GM23338 (cell line): Measurements from ENCODE around the gene PLD5. TPM values are rescaled to one million over a fixed set of nuclear protein-coding genes. Genes with fewer than 3 reads are reported as not detected.
A peak's percentile ranks its signal among the peaks of the same experiment; 100 is the strongest.

ENCODE experiments used
- ATAC-seq: fragments of 200-7000 bp; cut with Tn5 transposase; 3 replicates; pipeline ENCODE4 v1.9.1; 2020
- DNase-seq: peaks from one replicate; pipeline ENCODE4 v3.0.0-alpha.2; 2015; ENCODE audit warnings: low spot score
- H2AFZ ChIP-seq: fragments of 200-600 bp; sonication (generic); 2 replicates; pipeline ENCODE4 v1.8.0; 2016; ENCODE audit warnings: antibody characterized with exemption, mild to moderate bottlenecking, moderate library complexity
- H3F3A ChIP-seq: fragments of 200-600 bp; sonication (generic); replicated peaks from 2 replicates; pipeline ENCODE4 v1.8.0; 2017; ENCODE audit warnings: antibody characterized with exemption, mixed run types, low read depth
- H3K27ac ChIP-seq: fragments of 200-600 bp; sonication (generic); 2 replicates; pipeline ENCODE4 v1.6.1; 2016; ENCODE audit warnings: low read depth
- H3K27me3 ChIP-seq: fragments of 200-600 bp; sonication (generic); 2 replicates; pipeline ENCODE4 v1.8.0; 2016; ENCODE audit warnings: mild to moderate bottlenecking, mixed run types, moderate library complexity; ENCODE audit not compliant: insufficient read depth
- H3K36me3 ChIP-seq: fragments of 200-600 bp; sonication (generic); 2 replicates; pipeline ENCODE4 v1.8.0; 2016; ENCODE audit warnings: mild to moderate bottlenecking; ENCODE audit not compliant: insufficient read depth
- H3K4me1 ChIP-seq: fragments of 200-600 bp; sonication (generic); 2 replicates; pipeline ENCODE4 v1.8.0; 2016; ENCODE audit warnings: mild to moderate bottlenecking, moderate library complexity; ENCODE audit not compliant: insufficient read depth
- H3K4me2 ChIP-seq: fragments of 200-600 bp; sonication (generic); 2 replicates; pipeline ENCODE4 v1.7.1; 2017; ENCODE audit warnings: mixed run types
- H3K4me3 ChIP-seq: fragments of 200-600 bp; sonication (generic); 2 replicates; pipeline ENCODE4 v1.6.1; 2016; ENCODE audit warnings: mixed run types
- H3K79me2 ChIP-seq: fragments of 200-600 bp; sonication (generic); replicated peaks from 2 replicates; pipeline ENCODE4 v1.8.0; 2017; ENCODE audit warnings: mild to moderate bottlenecking; ENCODE audit not compliant: insufficient read depth
- H3K9me2 ChIP-seq: fragments of 200-600 bp; sonication (generic); 2 replicates; pipeline ENCODE4 v1.8.0; 2017; ENCODE audit not compliant: insufficient read depth
- H4K20me1 ChIP-seq: fragments of 200-600 bp; sonication (generic); replicated peaks from 2 replicates; pipeline ENCODE4 v1.8.0; 2017; ENCODE audit warnings: mild to moderate bottlenecking; ENCODE audit not compliant: insufficient read depth
- H3K27ac Mint-ChIP-seq: 2 replicates; pipeline ENCODE4 v1.8.0; 2020; ENCODE audit warnings: inconsistent platforms, mild to moderate bottlenecking, moderate library complexity, mixed read lengths
- H3K27me3 Mint-ChIP-seq: 3 replicates; pipeline ENCODE4 v1.8.0; 2022; ENCODE audit warnings: low read depth, mild to moderate bottlenecking, moderate library complexity, mixed read lengths, inconsistent platforms; ENCODE audit not compliant: insufficient read depth, poor library complexity
- H3K36me3 Mint-ChIP-seq: 3 replicates; pipeline ENCODE4 v1.8.0; 2021; ENCODE audit warnings: low read depth, mild to moderate bottlenecking, inconsistent platforms, moderate library complexity, mixed read lengths
- H3K4me1 Mint-ChIP-seq: 3 replicates; pipeline ENCODE4 v1.8.0; 2020; ENCODE audit warnings: mild to moderate bottlenecking, inconsistent platforms, mixed read lengths
- H3K4me3 Mint-ChIP-seq: 3 replicates; pipeline ENCODE4 v1.8.0; 2021; ENCODE audit warnings: moderate library complexity, mild to moderate bottlenecking, inconsistent platforms, mixed read lengths
- H3K9me3 Mint-ChIP-seq: 3 replicates; pipeline ENCODE4 v1.8.0; 2020; ENCODE audit warnings: moderate library complexity, mild to moderate bottlenecking, inconsistent platforms, mixed read lengths
- CREB1 ChIP-seq: fragments of 250-450 bp; sonication (Bioruptor Pico); IDR thresholded peaks from 2 replicates; pipeline ENCODE4 v1.5.0; 2020; ENCODE audit warnings: low read depth, mild to moderate bottlenecking, moderate library complexity
- EZH2phosphoT487 ChIP-seq: fragments of 200-600 bp; sonication (generic); IDR thresholded peaks from one replicate; pipeline ENCODE4 v1.8.1; 2018; ENCODE audit warnings: antibody characterized with exemption; ENCODE audit not compliant: unreplicated experiment
- NANOG ChIP-seq: IDR thresholded peaks from 2 replicates; pipeline ENCODE4 v1.6.1; 2016; ENCODE audit warnings: antibody characterized with exemption, borderline replicate concordance
- POLR2AphosphoS5 ChIP-seq: IDR thresholded peaks from 2 replicates; pipeline ENCODE4 v1.6.1; 2016; ENCODE audit warnings: antibody characterized with exemption, low read depth
- STAT1 ChIP-seq: IDR thresholded peaks from one replicate; pipeline ENCODE4 v1.6.1; 2016; ENCODE audit warnings: antibody characterized with exemption; ENCODE audit not compliant: unreplicated experiment
- ZNF114 ChIP-seq: fragments of 250-450 bp; sonication (Bioruptor Pico); IDR thresholded peaks from 2 replicates; pipeline ENCODE4 v1.5.0; 2020; ENCODE audit warnings: mild to moderate bottlenecking, moderate library complexity
- polyA plus RNA-seq: library from polyadenylated mRNA; unstranded; fragments of >200 nt; fragmentation: Nextera tagmentation; extraction: Ambion mirVana; gene quantifications from 2 replicates; pipeline ENCODE4 v1.2.1, GENCODE V29; 2016
- total RNA-seq: library from RNA; depleted of rRNA; stranded (reverse); fragments of >200 nt; shearing (Covaris generic); gene quantifications from 2 replicates; pipeline ENCODE4 v1.2.3, GENCODE V29; 2014
- TF ChIP-seq, protein P1 (sequence below): IDR thresholded peaks from 2 replicates; pipeline ENCODE4 v1.6.1; 2016; ENCODE audit warnings: antibody characterized with exemption
- TF ChIP-seq, protein P2 (sequence below), 2 experiments: fragments of 200-600 bp in 1 of 2; sonication (generic) in 1 of 2; conservative IDR thresholded peaks; 2 replicates each; pipeline versions ENCODE4 v1.5.1 to v1.6.1; 2016 to 2017; ENCODE audit warnings: antibody characterized with exemption in 2 of 2, low read depth in 2 of 2, mild to moderate bottlenecking in 2 of 2, moderate library complexity in 1 of 2
- TF ChIP-seq, protein P3 (sequence below): fragments of 250-450 bp; sonication (Bioruptor Pico); IDR thresholded peaks from 2 replicates; pipeline ENCODE4 v1.5.0; 2020; ENCODE audit warnings: mild to moderate bottlenecking, moderate library complexity

PLD5 gene
- total and polyA plus RNA-seq, 2 experiments from 2014 or later, result 5.5 to 5.8 TPM

DNA sequence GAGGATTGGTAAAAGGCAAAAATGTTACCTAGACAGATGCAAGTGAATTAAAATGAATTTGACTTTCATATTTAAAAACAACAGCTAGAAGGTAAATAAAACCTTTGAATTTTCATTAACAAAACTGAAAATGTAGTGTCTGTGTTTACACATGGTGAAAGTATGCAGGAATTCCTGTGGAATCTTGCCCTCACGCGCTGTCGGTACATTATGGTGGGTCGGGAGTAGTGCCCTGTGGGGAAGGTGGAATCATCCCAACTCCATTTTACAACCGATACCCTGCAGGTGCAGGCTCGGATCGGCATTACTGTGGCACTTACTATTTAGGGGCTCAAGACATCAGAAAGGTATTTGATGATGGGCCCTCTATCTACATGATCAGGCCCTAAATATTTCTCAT is 328.4 kb downstream of the PLD5 start:
- no peak overlapping the region for H3K4me2 ChIP-seq
- no peak for TF ChIP-seq ZNF114 (CRISPR knock-in tag)
- no peak for TF ChIP-seq NANOG
- no peak for TF ChIP-seq CREB1 (CRISPR knock-in tag)
- no peak for TF ChIP-seq STAT1
- TF ChIP-seq EZH2phosphoT487, result no peak
- TF ChIP-seq, protein P1, sequence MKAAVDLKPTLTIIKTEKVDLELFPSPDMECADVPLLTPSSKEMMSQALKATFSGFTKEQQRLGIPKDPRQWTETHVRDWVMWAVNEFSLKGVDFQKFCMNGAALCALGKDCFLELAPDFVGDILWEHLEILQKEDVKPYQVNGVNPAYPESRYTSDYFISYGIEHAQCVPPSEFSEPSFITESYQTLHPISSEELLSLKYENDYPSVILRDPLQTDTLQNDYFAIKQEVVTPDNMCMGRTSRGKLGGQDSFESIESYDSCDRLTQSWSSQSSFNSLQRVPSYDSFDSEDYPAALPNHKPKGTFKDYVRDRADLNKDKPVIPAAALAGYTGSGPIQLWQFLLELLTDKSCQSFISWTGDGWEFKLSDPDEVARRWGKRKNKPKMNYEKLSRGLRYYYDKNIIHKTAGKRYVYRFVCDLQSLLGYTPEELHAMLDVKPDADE, result no peak
- Mint-ChIP-seq H3K9me3 (peaks cover 10% of the 10 kb centered on the region; the same call in 2 of the 3 replicates), H3K4me3 (no peak overlapping the region), H3K27ac (no peak overlapping the region), H3K36me3 (peaks cover 12% of the 10 kb centered on the region), H3K4me1 (peaks cover 14% of the 10 kb centered on the region), H3K27me3 (peaks cover 4% of the 10 kb centered on the region)
- no peaks in the 10 kb centered on the region for H3F3A ChIP-seq
- H3K36me3 ChIP-seq, result no peaks in the 10 kb centered on the region
- H3K4me3 ChIP-seq, result no peak overlapping the region
- no peak overlapping the region for H2AFZ ChIP-seq
- no peak for DNase-seq
- H3K79me2 ChIP-seq, result no peaks in the 10 kb centered on the region
- peak; percentile 46 for ATAC-seq
- no peaks in the 10 kb centered on the region for H3K27me3 ChIP-seq
- no peaks in the 10 kb centered on the region for H4K20me1 ChIP-seq
- H3K27ac ChIP-seq, result no peak overlapping the region
- no peaks in the 10 kb centered on the region; the same call in 1 of the 2 replicates for H3K9me2 ChIP-seq
- peaks cover 17% of the 10 kb centered on the region; the same call in 1 of the 2 replicates for H3K4me1 ChIP-seq

DNA sequence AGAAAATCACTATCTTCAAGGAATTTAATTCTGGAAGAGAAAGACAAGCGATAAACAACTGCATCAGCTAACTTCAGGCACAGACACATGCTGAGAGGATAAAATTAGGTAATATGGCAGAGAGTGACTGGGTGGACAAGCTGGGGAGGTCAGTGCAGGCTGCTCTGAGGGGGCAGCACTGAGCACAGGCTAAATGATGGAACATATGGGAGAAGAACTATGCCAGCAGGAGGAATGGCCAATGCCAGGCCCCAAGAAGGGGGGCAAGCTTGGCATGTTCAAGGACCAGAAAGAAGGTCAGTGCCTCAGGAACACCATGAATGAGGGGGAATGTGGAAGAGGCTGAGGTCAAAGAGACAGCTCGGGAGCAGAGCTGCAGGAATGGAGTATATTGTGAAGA is 334.9 kb downstream of the PLD5 start:
- Histone ChIP-seq H3F3A (no peaks in the 10 kb centered on the region), H3K27me3 (no peaks in the 10 kb centered on the region), H2AFZ (no peak overlapping the region), H3K4me2 (no peak overlapping the region), H3K36me3 (no peaks in the 10 kb centered on the region), H3K79me2 (no peaks in the 10 kb centered on the region), H3K9me2 (no peaks in the 10 kb centered on the region), H3K27ac (no peak overlapping the region), H3K4me1 (peaks cover 10% of the 10 kb centered on the region; the same call in 1 of the 2 replicates), H4K20me1 (no peaks in the 10 kb centered on the region), H3K4me3 (no peak overlapping the region)
- no peak for DNase-seq
- no peaks in the 10 kb centered on the region for H3K9me3 Mint-ChIP-seq
- H3K27ac Mint-ChIP-seq, result no peak overlapping the region
- peak; percentile 62 for ATAC-seq
- no peak overlapping the region for H3K4me3 Mint-ChIP-seq
- peaks cover 14% of the 10 kb centered on the region for H3K4me1 Mint-ChIP-seq
- no peak for TF ChIP-seq POLR2AphosphoS5
- TF ChIP-seq, protein P2, sequence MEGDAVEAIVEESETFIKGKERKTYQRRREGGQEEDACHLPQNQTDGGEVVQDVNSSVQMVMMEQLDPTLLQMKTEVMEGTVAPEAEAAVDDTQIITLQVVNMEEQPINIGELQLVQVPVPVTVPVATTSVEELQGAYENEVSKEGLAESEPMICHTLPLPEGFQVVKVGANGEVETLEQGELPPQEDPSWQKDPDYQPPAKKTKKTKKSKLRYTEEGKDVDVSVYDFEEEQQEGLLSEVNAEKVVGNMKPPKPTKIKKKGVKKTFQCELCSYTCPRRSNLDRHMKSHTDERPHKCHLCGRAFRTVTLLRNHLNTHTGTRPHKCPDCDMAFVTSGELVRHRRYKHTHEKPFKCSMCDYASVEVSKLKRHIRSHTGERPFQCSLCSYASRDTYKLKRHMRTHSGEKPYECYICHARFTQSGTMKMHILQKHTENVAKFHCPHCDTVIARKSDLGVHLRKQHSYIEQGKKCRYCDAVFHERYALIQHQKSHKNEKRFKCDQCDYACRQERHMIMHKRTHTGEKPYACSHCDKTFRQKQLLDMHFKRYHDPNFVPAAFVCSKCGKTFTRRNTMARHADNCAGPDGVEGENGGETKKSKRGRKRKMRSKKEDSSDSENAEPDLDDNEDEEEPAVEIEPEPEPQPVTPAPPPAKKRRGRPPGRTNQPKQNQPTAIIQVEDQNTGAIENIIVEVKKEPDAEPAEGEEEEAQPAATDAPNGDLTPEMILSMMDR (conservative IDR thresholded peaks at IDR 0.05; ENCODE audit: low read depth in 2 of 2), result peak; percentile 54 to 67
- no peaks in the 10 kb centered on the region for H3K36me3 Mint-ChIP-seq
- peaks cover 2% of the 10 kb centered on the region for H3K27me3 Mint-ChIP-seq

DNA sequence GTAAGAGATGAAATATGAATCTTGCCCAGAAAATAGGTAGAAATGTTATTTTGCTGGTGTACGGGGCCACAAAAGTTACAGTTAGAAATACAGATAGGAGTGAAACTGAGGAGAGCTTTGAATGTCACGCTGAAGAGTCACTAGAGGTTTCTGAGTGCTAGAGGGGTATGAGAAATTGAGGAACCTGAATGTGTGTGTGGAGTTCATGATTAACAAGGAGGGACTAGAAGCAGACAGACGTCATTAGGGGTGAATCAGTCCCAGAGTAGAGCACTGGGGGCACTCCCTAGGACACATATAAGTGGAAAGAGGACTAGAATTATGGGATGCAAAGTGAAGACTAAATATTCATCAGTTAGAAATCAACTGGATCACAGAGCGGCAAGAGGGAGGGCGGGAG is 336.7 kb downstream of the PLD5 start:
- Histone ChIP-seq H3F3A (no peaks in the 10 kb centered on the region), H3K27ac (no peak overlapping the region), H2AFZ (no peak overlapping the region), H3K4me3 (no peak overlapping the region), H3K9me2 (no peaks in the 10 kb centered on the region), H4K20me1 (no peaks in the 10 kb centered on the region), H3K4me2 (no peak overlapping the region), H3K27me3 (no peaks in the 10 kb centered on the region), H3K36me3 (no peaks in the 10 kb centered on the region), H3K79me2 (no peaks in the 10 kb centered on the region), H3K4me1 (peaks cover 10% of the 10 kb centered on the region; the same call in 1 of the 2 replicates)
- Mint-ChIP-seq H3K4me1 (peaks cover 15% of the 10 kb centered on the region), H3K27me3 (peaks cover 1% of the 10 kb centered on the region), H3K27ac (no peak overlapping the region), H3K4me3 (no peak overlapping the region), H3K36me3 (no peaks in the 10 kb centered on the region), H3K9me3 (no peaks in the 10 kb centered on the region)
- DNase-seq, result no peak
- no peak for ATAC-seq
- no peak for TF ChIP-seq ZNF114 (CRISPR knock-in tag)
- TF ChIP-seq, protein P3, sequence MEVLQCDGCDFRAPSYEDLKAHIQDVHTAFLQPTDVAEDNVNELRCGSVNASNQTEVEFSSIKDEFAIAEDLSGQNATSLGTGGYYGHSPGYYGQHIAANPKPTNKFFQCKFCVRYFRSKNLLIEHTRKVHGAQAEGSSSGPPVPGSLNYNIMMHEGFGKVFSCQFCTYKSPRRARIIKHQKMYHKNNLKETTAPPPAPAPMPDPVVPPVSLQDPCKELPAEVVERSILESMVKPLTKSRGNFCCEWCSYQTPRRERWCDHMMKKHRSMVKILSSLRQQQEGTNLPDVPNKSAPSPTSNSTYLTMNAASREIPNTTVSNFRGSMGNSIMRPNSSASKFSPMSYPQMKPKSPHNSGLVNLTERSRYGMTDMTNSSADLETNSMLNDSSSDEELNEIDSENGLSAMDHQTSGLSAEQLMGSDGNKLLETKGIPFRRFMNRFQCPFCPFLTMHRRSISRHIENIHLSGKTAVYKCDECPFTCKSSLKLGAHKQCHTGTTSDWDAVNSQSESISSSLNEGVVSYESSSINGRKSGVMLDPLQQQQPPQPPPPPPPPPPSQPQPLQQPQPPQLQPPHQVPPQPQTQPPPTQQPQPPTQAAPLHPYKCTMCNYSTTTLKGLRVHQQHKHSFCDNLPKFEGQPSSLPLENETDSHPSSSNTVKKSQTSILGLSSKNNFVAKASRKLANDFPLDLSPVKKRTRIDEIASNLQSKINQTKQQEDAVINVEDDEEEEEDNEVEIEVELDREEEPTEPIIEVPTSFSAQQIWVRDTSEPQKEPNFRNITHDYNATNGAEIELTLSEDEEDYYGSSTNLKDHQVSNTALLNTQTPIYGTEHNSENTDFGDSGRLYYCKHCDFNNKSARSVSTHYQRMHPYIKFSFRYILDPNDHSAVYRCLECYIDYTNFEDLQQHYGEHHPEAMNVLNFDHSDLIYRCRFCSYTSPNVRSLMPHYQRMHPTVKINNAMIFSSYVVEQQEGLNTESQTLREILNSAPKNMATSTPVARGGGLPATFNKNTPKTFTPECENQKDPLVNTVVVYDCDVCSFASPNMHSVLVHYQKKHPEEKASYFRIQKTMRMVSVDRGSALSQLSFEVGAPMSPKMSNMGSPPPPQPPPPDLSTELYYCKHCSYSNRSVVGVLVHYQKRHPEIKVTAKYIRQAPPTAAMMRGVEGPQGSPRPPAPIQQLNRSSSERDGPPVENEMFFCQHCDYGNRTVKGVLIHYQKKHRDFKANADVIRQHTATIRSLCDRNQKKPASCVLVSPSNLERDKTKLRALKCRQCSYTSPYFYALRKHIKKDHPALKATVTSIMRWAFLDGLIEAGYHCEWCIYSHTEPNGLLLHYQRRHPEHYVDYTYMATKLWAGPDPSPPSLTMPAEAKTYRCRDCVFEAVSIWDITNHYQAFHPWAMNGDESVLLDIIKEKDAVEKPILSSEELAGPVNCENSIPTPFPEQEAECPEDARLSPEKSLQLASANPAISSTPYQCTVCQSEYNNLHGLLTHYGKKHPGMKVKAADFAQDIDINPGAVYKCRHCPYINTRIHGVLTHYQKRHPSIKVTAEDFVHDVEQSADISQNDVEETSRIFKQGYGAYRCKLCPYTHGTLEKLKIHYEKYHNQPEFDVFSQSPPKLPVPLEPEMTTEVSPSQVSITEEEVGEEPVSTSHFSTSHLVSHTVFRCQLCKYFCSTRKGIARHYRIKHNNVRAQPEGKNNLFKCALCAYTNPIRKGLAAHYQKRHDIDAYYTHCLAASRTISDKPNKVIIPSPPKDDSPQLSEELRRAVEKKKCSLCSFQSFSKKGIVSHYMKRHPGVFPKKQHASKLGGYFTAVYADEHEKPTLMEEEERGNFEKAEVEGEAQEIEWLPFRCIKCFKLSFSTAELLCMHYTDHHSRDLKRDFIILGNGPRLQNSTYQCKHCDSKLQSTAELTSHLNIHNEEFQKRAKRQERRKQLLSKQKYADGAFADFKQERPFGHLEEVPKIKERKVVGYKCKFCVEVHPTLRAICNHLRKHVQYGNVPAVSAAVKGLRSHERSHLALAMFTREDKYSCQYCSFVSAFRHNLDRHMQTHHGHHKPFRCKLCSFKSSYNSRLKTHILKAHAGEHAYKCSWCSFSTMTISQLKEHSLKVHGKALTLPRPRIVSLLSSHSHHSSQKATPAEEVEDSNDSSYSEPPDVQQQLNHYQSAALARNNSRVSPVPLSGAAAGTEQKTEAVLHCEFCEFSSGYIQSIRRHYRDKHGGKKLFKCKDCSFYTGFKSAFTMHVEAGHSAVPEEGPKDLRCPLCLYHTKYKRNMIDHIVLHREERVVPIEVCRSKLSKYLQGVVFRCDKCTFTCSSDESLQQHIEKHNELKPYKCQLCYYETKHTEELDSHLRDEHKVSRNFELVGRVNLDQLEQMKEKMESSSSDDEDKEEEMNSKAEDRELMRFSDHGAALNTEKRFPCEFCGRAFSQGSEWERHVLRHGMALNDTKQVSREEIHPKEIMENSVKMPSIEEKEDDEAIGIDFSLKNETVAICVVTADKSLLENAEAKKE (CRISPR knock-in tag), result no peak
- no peak for TF ChIP-seq CREB1 (CRISPR knock-in tag)
